ENCODE measurements around the gene LRRC26.
A peak's percentile ranks its signal among the peaks of the same experiment; 100 is the strongest.

LRRC26 gene, protein sequence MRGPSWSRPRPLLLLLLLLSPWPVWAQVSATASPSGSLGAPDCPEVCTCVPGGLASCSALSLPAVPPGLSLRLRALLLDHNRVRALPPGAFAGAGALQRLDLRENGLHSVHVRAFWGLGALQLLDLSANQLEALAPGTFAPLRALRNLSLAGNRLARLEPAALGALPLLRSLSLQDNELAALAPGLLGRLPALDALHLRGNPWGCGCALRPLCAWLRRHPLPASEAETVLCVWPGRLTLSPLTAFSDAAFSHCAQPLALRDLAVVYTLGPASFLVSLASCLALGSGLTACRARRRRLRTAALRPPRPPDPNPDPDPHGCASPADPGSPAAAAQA

DNA sequence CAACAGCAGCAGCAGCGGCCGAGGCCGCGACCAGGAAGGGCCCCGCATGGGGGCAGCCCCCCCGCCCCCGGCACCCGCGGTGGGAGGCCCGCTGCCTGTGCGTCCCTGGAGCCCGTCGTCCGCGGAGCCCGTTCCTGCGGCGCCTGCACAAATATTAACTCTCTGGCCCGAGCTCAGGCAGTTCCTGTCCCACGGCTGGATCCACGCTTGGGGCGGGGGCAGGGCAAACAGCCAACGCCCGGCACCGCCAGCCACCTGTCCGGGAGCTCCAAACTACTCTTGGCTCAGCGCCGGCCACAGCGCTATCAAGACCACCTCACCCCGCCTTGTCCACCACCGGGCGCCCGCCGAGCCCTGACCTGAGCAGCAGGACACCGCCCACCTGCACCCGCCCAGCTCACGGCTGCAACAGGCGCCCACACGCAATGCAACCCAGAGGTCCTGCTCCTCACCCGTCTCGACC is at the start of gene LRRC26:
LRRC26 (minus strand) TSS at position 156 of the 463 bp plus-strand sequence; CDS start at position 48, 108 bp downstream.
- DNase-seq (ENCODE audit: low read depth) = no peak

DNA sequence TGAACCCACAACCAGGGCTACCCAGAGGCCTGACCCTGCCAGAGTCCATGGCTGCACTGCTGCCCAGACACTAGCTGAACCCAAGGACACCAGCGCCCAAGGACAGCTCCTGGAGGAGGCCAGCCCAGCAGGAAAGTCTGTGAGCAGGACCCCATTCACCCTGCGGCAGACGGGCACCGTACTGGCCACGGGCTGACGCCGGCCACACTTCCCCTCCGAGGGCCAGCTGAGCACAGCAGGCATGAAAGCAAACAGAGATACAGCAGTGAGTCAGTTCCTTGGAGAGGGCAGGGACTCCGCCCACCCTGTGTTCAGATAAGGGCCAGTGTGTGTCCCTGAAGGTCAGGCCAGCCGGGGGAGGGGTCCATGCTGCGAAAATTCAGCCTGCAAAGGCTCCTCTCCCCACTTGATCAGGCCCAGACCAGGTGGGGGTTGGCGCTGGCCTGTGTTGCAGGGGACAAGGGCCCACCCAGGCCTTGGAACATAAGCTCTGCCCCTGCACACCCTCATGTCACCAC is 49.0 kb upstream of the LRRC26 start:
- DNase-seq (ENCODE audit: low read depth) = no peak

DNA sequence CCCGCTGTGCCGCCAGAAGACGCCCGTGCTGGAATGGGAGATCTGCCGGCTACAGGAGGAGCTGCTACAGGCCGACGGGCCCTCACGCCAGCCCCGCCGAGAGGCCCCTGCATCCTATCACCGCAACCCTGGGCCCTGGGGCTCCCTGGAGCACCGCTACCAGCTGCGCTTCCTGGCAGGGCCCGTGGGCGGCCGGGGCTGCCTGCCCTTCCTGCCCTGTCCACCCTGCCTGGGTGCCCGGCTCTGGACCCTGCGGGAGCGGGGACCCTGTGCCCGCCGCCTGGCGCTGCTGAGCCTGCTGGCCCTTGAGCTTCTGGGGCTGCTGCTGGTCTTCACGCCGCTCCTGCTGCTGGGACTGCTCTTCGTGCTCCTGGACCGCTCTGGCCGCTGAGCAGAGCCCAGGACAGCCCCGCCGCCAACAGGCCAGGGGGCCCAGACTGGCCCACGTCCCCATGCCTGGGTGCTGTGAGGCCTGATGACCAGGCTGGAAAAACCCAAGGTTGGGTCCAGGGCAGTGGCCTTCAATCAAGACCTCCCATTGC is 48.4 kb upstream of the LRRC26 start:
- DNase-seq (ENCODE audit: low read depth) = no peak

DNA sequence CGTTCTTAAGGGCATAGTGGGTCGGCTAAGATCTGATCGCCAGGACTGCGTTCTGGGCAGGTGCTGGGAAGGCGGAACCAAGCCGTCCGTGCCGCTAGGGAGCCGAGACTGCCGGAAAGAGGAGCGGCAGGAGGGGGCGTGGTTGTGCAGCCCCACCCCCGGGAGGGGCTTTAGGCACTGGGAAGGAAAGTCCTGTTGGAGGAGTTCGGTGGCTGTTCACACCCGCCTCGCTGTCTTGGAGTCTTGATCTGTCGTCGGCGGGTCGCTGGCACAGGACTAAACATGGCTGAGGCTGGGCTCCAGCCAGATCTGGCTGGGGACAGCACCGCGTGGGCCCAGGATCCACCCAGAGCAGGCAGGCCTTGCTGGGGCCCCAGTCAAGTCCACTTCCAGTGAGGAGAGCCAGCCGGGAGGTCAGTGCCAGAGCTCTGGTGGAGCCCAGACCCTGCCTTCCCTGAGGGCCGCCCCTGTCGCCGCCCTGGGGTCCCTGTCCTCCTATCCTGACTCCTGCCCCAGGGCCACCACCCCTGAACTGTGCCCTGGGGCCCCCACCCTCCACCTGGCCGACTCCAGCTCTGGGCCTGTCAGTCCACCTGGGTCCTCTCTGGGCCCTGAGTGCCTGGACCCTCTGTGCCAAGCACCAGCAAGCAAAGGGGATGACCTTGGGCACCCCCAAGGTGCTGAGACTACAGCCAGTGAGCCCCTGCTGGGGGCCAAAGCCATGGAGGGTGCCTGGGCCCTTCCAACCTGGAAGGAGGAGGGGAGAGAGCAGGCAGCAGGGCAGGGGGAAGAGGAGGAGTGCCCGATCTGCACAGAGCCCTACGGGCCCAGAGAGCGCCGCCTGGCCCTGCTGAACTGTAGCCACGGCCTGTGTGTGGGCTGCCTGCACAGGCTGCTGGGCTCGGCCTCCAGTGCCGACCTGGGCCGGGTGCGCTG is 47.7 kb upstream of the LRRC26 start:
- DNase-seq (ENCODE audit: low read depth) = no peak

DNA sequence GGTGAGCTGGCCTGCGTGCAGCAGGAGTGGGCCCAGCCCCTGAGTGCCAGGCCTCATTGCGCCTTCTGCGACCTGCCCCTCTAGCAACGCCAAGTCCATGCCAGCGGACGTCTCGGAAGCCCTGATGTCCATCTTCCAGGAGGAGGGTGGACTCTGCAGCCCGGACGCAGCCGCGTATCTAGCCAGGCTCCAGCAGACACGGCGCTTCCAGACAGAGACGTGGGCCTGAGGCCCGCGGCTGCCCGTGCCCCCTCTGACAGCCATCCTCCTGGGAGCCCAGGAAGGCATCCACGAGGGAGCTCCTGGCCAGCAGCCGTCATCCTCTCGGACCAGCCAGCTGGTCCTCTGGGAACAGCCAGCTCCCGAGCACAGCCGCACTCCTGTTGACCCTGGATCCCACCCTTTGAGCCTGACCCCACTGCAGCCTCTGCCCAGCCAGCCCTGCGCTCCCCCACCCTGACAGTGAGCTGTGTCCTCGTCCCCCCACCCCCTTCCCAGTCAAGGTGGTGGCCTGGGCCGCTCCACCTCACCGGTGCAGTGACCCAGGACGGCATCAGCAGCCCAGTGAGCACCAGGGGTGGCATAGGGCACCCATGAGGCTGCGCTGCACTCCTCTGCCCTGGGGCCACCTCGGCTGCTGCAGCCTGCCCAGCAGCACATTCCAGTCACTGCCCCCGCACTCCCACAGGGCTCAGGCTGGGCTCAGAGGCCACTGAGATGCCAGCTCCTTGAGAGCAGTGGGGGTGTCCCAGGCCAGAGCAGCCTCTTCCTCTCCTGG is 46.5 kb upstream of the LRRC26 start:
- no peak for DNase-seq (ENCODE audit: low read depth)

DNA sequence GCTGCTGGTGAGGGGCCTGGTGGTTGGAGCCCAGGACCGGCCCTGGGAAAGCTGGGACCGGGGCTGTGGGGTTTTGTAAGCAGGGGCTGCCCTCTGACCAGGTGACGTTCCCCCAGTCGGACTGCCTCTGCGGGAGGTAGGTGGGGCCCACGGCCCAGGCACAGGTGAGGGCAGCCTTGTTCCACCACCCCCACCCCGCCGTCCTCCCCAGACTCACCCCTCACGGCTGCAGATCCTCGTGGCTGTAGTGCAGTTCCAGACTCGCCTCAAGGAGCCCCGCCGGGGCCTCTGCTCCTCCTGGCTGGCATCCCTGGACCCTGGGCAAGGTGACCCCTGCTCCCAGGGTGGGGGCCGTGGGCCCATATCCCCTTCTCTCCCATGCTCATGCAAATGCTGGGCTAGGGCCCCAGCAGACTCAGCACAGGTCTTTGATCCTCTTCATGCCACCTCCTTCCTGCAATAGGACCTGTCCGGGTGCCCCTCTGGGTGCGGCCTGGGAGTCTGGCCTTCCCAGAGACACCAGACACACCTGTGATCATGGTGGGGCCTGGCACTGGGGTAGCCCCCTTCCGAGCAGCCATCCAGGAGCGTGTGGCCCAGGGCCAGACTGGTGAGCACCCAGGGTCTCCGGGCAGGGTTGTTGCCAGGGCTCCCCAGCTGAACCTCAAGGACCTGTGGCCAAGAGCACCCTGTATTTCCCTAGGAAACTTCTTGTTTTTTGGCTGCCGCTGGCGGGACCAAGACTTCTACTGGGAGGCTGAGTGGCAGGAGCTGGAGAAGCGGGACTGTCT is 45.5 kb upstream of the LRRC26 start:
- no peak for DNase-seq (ENCODE audit: low read depth)

DNA sequence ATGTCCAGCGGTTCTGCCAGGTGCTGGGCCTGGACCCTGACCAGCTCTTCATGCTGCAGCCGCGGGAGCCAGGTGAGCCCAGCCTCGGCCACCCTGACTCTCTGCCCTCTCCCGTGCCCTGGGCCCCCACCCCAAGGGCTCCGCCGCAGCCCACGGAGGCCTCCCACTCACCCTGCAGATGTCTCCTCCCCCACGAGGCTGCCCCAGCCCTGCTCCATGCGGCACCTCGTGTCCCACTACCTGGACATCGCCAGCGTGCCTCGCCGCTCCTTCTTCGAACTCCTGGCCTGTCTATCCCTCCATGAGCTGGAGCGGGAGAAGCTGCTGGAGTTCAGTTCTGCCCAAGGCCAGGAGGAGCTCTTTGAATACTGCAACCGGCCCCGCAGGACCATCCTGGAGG is 44.8 kb upstream of the LRRC26 start:
- DNase-seq (ENCODE audit: low read depth) = no peak

DNA sequence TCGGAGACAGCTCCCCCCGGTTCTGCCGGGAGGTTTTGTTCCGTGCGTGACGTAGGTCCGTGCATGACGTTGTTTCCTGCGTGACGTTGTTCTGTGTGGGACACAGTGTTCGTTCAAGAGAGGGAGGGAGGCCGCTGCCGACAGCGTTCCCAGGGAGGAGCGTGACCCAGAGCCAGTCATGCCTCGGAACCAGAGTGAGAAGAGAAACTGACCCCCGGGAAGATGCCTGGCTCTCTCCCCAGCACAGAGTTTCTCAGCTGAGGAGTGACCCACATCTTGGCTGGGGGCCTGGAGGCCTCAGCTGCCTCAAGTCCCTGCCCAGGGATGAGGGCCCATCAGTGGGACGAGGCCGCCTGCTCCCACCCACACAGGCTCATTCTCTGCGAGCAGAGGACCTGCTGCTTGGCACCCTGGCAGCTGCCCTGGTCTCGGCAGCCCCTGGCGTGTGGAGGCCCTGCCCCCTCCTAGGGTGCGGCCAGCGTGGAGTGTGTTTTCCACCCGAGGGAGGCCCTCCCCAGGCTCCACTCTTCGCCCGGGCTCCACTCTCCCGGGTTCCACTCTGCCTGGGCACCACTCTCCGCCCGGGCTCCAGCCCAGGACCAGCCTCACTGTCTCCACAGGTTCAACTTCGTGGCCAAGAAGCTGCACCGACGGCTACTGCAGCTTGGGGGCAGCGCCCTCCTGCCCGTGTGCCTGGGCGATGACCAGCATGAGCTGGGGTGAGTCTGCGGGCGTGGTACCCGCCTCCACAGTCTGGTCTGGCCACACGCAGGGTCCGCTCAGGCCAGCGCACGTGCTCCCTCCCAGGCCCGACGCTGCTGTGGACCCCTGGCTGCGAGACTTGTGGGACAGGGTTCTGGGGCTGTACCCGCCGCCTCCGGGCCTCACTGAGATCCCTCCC is 43.6 kb upstream of the LRRC26 start:
- no peak for DNase-seq (ENCODE audit: low read depth)

DNA sequence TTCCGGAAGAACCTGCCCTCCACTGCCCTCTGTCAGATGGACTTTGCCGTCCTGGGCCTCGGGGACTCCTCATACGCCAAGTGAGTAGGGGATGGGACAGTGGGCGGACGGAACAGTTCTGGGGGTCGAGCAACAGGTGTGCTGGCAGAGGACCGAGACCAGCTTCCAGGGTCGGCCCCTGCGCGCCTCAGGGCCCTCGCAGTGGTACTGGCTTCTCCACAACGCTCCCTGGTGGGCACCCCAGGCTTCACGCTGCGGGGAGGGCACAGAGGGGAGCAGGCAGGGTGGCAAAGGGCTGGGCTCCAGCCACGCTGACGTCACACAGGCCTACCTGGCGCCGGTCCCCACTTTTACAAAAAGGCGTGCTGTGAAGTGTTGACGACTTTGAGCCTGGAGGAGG is 42.7 kb upstream of the LRRC26 start:
- DNase-seq (ENCODE audit: low read depth) = no peak

DNA sequence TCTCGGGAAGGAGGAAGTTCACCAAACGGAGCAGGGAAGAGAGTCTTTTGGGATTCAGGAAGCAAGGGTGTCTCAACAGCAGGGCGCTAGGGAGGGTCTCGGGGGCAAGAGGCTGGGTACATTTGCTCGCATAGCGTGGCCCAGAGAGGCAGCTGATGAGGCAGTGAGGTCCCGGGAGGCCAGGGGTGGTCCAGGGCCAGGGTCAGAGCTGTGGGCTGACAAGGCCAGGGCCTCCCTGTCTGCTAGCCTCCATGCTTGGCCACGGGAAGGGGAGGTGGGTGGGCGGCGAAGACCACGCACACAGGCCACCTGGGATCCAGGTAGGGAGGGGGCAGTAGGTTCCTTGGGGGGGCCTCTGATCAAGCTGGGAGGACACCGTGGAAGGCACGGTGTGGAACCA is 41.7 kb upstream of the LRRC26 start:
- DNase-seq (ENCODE audit: low read depth) = no peak

DNA sequence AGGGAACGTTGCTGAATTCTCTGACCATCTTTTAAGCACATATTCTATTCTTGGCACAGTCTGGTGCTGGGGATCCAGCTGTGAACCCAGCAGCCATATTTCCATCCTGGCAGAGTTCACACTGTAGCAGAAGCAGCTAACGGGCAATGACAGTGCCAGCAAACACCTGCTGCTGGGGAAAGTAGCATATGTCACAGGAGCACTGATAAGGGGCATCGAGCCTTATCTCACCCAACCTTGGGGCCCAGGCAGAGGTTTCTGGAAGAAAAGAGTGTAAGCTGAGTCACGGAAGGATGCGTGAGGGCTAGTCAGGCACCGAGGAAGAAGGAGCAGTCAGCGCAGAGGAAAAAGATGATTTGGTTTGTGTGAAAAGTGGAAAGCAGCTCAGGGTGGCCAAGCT is 36.8 kb upstream of the LRRC26 start:
- DNase-seq (ENCODE audit: low read depth) = no peak

DNA sequence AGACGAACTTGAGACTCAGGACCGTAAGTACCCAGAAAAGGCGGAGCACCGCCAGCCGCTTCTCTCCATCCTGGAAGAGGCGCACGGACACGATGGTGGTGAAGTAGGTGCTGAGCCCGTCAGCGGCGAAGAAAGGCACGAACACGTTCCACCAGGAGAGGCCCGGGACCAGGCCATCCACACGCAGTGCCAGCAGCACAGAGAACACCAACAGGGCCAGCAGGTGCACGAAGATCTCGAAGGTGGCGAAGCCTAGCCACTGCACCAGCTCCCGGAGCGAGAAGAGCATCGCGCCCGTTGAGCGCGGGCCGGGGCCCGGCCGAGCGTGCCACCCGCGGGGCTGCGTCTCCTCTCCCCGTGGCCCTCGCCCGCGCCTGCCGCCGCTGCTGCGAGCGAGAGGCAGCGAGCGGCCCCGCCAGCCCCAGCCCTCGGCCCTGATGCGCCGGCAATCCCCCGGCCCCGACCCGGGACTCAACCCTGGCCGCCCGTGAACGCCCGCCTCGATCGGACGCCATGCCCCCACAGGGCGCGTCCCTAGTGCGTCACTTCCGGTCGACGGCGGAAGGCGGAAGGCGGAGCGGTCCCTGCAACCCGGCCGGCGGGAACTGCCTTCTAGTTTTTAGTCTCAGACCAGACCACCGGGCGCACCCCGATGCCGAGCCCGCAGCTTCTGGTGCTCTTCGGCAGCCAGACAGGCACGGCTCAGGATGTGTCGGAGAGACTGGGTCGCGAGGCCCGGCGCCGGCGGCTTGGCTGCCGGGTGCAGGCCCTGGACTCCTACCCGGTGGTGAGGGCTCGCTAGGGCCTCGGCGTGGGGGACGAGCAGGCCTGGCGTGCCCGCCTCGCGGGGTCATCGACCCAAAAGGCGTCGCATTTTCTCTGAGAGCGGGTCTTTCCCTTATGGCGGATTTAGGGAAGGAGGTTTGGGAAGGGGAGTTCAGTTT is 35.5 kb upstream of the LRRC26 start, which contains the start of the genes NDOR1 and TMEM203:
NDOR1 (plus strand) TSS at position 575 of the 944 bp plus-strand sequence; CDS start at position 653, 78 bp downstream.
TMEM203 (minus strand) TSS at position 523 of the 944 bp plus-strand sequence; CDS start at position 289, 234 bp downstream.
- DNase-seq (ENCODE audit: low read depth) = no peak

DNA sequence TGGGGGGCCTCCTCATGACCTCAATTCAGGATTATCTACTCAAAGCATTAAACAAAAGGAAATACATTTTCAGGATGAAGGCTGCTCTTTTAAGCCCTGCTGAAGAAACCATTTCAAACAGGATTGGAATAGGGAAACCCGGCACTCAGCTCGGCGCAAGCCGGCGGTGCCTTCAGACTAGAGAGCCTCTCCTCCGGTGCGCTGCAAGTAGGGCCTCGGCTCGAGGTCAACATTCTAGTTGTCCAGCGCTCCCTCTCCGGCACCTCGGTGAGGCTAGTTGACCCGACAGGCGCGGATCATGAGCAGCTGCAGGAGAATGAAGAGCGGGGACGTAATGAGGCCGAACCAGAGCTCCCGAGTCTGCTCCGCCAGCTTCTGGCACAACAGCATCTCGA is 34.9 kb upstream of the LRRC26 start:
- no peak for DNase-seq (ENCODE audit: low read depth)

DNA sequence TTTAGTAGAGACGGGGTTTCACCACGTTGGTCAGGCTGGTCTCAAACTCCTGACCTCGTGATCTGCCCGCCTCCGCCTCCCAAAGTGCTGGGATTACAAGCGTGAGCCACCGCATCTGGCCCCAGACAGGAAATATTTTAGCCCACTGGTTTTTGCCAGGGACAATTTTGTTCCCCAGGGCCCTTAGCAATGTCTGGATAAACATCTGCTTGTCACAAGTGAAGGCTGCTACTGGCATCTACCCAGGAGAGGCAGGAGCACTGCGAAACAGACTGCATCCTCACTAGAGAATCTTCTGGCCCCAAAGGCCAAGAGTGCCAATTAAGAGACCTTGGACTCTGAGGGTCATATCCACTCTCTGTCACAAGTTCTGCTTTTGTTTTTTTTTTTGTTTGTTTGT is 33.1 kb upstream of the LRRC26 start:
- no peak for DNase-seq (ENCODE audit: low read depth)

DNA sequence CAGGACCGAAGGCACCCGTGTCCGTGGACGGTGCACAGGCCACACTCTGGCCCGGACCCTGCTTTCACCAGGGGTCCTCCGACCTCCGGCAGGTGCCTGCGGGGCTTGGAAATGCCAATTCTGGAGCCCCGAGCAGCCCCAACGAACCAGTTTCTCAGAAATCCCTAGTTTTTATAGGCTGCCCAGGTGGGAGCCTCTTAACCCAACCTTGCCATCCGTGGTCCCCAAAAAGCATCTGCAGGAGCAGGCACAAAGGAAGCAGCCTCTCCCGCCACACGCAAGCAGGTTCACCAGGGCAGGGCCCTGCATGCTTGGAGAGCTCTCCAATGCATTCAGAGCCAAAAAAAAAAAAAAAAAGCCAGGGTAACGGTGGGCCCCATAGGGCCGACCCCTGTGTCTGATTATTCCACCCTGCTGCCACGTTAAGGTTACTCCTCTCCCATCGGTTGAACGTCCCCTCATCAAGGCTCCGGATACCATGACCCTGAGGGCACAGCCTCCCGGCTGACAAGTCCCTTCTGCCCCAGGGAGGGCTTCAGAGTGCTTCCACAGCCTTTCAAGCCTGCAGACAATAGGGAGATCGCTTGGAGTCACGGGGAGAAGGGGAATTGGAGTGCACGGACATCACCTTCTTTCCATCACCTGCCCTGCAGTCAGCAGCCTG is 31.5 kb upstream of the LRRC26 start:
- DNase-seq (ENCODE audit: low read depth) = no peak

DNA sequence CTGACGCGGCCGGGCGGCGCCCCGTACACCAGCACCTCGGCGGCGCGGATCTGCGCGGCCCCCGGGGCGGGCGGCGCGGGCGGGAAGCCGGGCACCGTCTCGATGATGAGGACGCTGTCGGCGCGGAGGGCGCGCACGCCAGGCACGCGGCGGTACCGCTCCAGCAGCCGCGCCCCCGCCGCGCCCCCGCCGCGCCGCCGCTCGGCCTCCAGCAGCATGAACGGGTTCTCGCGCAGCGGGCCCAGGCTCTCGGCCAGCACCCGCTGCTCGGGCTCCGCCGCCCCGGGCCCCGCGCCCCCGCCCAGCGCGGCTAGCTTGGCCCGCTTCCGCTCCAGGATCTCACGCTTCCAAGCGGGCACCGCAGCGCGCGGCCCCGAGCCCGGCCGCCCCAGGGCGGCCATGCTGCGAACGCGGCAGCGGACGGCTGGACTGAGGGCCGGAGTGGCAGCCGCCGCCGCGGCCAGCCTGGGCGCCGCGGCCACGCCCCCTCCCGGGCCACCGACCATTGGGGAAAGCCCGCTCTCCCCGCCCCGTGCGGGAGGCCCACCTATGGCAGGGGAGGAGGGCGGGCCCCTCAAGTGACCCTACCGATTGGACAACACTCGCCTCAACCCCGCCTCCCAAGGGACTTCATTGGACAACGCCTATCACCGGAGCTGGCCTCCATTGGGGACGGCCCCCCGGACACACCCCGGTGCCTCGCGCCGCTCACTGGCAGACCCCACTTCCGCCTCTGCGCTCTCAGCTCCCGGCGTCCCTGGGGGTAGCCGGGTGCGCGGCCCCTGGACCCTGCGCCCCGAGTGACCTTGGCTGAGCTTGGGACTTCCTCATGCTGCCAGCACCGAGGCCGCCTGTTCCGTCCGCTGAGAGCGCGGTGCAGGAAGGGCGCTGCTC is 30.7 kb upstream of the LRRC26 start, which contains the start of gene TPRN:
TPRN (minus strand) TSS at position 431 of the 894 bp plus-strand sequence; CDS start at position 401, 30 bp downstream.
- DNase-seq (ENCODE audit: low read depth) = peak; percentile 90

Measured in GM04503 (cell line).